DND-41 (cell line): ENCODE measurements around the gene LRP3.

Experiments
- CTCF ChIP-seq: IDR thresholded peaks from 2 replicates; pipeline ENCODE4 v1.5.1; 2012; ENCODE audit warnings: borderline replicate concordance, low read length, moderate library complexity, mild to moderate bottlenecking; ENCODE audit not compliant: poor library complexity, severe bottlenecking; ENCODE audit errors: extremely low read depth
- EZH2 ChIP-seq: IDR thresholded peaks from 3 replicates; pipeline ENCODE4 v1.6.1; 2012; ENCODE audit warnings: borderline replicate concordance, low read depth, mild to moderate bottlenecking, moderate library complexity, low read length, inconsistent platforms; ENCODE audit not compliant: severe bottlenecking

GRCh38 chr19:33211794-33212435 lies 17.8 kb downstream of the LRP3 start:
- no peak for TF ChIP-seq CTCF
- TF ChIP-seq EZH2 = no peak
